Neural progenitor cell (in vitro differentiated cells): ENCODE results near the gene ASB1.

Experiments used
- CTCF ChIP-seq: fragments of 200-600 bp; sonication (generic); IDR thresholded peaks from 2 replicates; pipeline ENCODE4 v1.5.1; 2017; ENCODE audit warnings: antibody characterized with exemption, mild to moderate bottlenecking
- EZH2phosphoT487 ChIP-seq: fragments of 200-600 bp; sonication (generic); IDR thresholded peaks from 2 replicates; pipeline ENCODE4 v1.6.1; 2017; ENCODE audit warnings: antibody characterized with exemption

- no peak for TF ChIP-seq CTCF
- no peak for TF ChIP-seq EZH2phosphoT487
Measured at GRCh38 chr2:238461916-238462315, 35.2 kb downstream of the ASB1 start.
